ENCODE measurements around the gene POLR3B.

The POLR3B gene

DNA sequence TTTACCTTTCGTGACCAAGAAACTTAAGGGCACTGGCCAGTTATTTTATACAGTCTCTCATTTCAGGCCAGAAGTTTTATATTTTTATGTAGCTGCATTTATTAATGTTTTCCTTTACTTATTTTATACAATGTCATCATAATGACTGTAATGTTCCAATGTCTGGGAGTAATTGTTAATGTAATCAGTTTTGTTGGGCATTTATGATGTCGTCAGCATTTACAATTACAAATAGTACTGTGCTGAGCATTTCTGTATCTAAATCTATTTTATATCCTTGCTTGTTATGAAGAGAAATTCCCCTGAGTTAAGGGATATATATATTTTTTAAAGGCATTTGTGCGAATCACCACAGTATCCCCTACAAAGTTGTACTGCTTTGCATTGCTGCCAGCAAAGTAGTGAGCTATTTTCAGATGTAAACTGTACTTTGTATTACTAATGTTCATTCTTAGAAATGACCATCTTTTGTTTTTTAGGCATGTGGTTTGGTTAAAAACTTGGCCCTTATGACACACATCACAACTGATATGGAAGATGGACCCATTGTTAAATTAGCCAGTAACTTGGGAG lies 74.4 kb downstream of the POLR3B start:
- no peak for DNase-seq (ENCODE audit: low spot score)
- in situ Hi-C loops (cut with MboI; ENCODE audit: low sequenced_read_pairs, unreplicated experiment): no loop called here
- TF ChIP-seq, protein P1, sequence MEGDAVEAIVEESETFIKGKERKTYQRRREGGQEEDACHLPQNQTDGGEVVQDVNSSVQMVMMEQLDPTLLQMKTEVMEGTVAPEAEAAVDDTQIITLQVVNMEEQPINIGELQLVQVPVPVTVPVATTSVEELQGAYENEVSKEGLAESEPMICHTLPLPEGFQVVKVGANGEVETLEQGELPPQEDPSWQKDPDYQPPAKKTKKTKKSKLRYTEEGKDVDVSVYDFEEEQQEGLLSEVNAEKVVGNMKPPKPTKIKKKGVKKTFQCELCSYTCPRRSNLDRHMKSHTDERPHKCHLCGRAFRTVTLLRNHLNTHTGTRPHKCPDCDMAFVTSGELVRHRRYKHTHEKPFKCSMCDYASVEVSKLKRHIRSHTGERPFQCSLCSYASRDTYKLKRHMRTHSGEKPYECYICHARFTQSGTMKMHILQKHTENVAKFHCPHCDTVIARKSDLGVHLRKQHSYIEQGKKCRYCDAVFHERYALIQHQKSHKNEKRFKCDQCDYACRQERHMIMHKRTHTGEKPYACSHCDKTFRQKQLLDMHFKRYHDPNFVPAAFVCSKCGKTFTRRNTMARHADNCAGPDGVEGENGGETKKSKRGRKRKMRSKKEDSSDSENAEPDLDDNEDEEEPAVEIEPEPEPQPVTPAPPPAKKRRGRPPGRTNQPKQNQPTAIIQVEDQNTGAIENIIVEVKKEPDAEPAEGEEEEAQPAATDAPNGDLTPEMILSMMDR (IDR thresholded peaks at IDR 0.05; ENCODE audit: borderline replicate concordance, control extremely low read depth, extremely low read depth, insufficient read depth, missing control alignments): no peak

DNA sequence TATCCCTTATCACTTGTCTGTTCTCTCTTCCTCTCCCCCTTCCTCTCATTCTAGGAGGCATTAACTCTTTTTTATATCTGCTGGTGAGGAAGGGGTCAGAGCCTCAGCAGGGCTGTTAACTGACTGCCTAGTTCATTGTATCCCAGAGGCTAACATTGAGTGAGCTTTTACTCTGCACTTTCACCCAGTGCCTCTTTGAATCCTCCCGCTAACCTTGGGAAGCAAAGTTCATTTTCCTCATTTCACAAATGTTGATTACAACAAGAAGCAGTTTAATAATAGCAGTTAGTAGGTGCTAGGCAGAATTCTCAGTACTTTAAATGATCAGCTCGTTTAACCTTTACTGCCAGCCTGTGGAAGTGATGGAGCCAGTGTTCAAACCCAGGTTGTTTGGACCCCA lies 75.5 kb downstream of the POLR3B start:
- TF ChIP-seq, protein P1 (IDR thresholded peaks at IDR 0.05; ENCODE audit: borderline replicate concordance, control extremely low read depth, extremely low read depth, insufficient read depth, missing control alignments): no peak
- in situ Hi-C loops (cut with MboI; ENCODE audit: low sequenced_read_pairs, unreplicated experiment): no loop called here
- DNase-seq (ENCODE audit: low spot score): no peak

DNA sequence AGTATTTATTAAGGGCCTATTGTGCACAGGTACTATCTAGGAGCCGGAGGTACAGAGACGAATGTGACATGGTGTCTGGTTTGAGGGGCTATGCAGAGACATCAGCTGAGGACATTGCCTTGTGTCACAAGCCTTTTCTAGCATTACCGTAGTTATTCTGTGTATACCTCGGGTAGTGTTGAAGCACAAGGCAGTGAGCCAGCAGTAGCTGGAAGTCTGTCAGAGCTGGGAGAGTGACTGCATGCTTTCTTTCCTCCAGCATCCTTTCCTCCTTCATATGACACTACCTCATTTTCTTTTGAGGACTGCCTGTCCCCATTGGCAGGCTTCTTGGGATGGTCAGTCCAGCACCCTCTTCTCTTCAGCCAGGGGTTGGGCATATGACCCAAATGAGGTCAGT lies 77.0 kb downstream of the POLR3B start:
- in situ Hi-C loops (cut with MboI; ENCODE audit: low sequenced_read_pairs, unreplicated experiment): no loop called here
- TF ChIP-seq, protein P1 (IDR thresholded peaks at IDR 0.05; ENCODE audit: borderline replicate concordance, control extremely low read depth, extremely low read depth, insufficient read depth, missing control alignments): no peak
- no peak for DNase-seq (ENCODE audit: low spot score)

DNA sequence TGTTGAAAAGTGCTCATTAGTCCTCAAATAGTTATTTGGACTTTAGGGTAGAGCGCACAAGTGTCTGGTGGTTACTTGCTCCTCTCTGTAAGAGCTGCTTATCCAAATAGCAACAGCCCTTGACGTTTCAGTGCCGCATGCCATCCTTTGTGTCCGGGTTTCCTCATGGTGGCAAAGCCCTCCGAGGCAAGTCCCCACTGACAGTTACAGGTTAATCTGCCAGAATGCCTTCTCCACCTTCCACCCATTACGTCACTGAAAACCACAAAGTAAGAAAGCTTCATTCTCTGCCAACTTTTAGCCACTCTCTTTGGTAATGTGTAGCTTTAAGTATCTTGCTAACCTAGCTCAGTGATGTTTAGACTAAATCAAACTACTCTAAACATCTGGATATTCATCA lies 78.6 kb downstream of the POLR3B start:
- TF ChIP-seq, protein P1 (IDR thresholded peaks at IDR 0.05; ENCODE audit: borderline replicate concordance, control extremely low read depth, extremely low read depth, insufficient read depth, missing control alignments): no peak
- in situ Hi-C loops (cut with MboI; ENCODE audit: low sequenced_read_pairs, unreplicated experiment): no loop called here

DNA sequence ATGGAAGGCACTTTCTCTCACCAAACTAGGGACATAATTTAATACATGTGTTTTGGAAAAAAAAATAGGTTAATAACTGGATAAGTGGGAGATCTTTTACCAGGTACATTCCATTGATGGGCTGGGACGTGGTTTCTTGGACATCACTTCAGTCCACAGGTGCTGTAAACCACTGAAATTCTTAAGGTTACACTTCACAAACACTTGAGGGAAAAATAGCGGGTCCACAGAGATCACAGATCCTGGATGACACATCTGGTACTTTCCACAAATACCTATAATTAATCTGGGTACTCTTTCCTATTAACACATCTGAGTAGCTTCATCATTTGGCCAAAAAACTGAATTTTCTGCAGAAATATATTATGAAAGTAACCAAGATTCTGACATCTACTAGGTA lies 85.0 kb downstream of the POLR3B start:
- TF ChIP-seq, protein P1 (IDR thresholded peaks at IDR 0.05; ENCODE audit: borderline replicate concordance, control extremely low read depth, extremely low read depth, insufficient read depth, missing control alignments): no peak
- no peak for DNase-seq (ENCODE audit: low spot score)
- in situ Hi-C loops (cut with MboI; ENCODE audit: low sequenced_read_pairs, unreplicated experiment): no loop called here

More for the DNA sequence above, 78.6 kb downstream of the POLR3B start:
- no peak for DNase-seq (ENCODE audit: low spot score)

DNA sequence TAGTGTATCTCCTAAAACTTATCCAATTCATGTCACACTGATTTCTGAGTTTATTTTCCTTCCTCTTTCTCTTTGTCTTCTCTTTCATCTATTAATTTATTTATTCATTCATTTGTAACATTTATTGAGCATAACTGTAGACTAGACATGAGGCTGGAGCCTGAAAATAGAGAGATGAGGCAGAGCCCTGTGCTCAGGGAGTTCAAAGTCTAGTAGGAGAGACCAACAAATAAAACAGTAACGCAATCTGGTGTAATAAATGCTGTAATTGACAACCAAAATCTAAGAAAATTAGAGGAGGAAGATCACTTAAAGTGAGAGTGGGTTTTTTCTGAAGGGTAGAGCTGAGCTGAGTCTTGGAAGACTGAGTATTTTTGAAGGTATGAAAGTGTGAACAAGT lies 87.5 kb downstream of the POLR3B start:
- in situ Hi-C loops (cut with MboI; ENCODE audit: low sequenced_read_pairs, unreplicated experiment): no loop called here
- no peak for DNase-seq (ENCODE audit: low spot score)
- TF ChIP-seq, protein P1 (IDR thresholded peaks at IDR 0.05; ENCODE audit: borderline replicate concordance, control extremely low read depth, extremely low read depth, insufficient read depth, missing control alignments): no peak
